B cell (primary cell): ENCODE results near the gene TMEM86A. TPM values are rescaled to one million over a fixed set of nuclear protein-coding genes. Genes with fewer than 3 reads are reported as not detected.
A peak's percentile ranks its signal among the peaks of the same experiment; 100 is the strongest.

ENCODE experiments used
- ATAC-seq: fragments of 200-7000 bp; cut with Tn5 transposase; one replicate; pipeline ENCODE4 v1.10.0; 2021; ENCODE audit warnings: low read depth, mild to moderate bottlenecking, moderate number of reproducible peaks, moderate library complexity
- CTCF ChIA-PET: fragments of 350-600 bp; sonication (Branson Sonifier 250); formaldehyde crosslinking; loops from one replicate; lab custom pipeline; 2021; ENCODE audit warnings: antibody characterized with exemption, inconsistent platforms; lab: Charles Lee
- POLR2A ChIA-PET: fragments of 350-600 bp; sonication (Branson Sonifier 250); formaldehyde crosslinking; loops from one replicate; lab custom pipeline; 2021; ENCODE audit warnings: antibody characterized with exemption; lab: Charles Lee
- DNase-seq: peaks from one replicate; pipeline ENCODE4 v3.0.0; 2013
- H2AFZ ChIP-seq: 2 replicates; pipeline ENCODE4 v1.6.1; 2012; ENCODE audit warnings: mild to moderate bottlenecking, low read depth, low read length; ENCODE audit not compliant: insufficient read depth, poor library complexity, severe bottlenecking
- H3K27ac ChIP-seq, 2 donors: 1 replicate in 1 of 2; 2 replicates in 1 of 2; pipeline ENCODE4 v1.5.1; 2012 to 2013; ENCODE audit warnings: low read length in 2 of 2, mild to moderate bottlenecking in 2 of 2, moderate library complexity in 1 of 2
- H3K27me3 ChIP-seq, 4 experiments: fragments of 200-600 bp in 1 of 4; sonication (generic) in 1 of 4; replicated peaks in 1 of 4; 1 replicate in 2 of 4; 2 replicates in 2 of 4; pipeline versions ENCODE4 v1.6.1 to v1.7.0; 2013 to 2016; ENCODE audit warnings: low read length in 3 of 4, mild to moderate bottlenecking in 2 of 4, mixed read lengths in 1 of 4, moderate library complexity in 1 of 4; ENCODE audit not compliant: insufficient read depth in 4 of 4, control insufficient read depth in 3 of 4; ENCODE audit errors: control extremely low read depth in 1 of 4
- H3K36me3 ChIP-seq, 2 experiments: replicated peaks in 1 of 2; 1 replicate in 1 of 2; 2 replicates in 1 of 2; pipeline versions ENCODE4 v1.6.1 to v1.7.1; 2013; ENCODE audit warnings: low read length in 1 of 2; ENCODE audit not compliant: insufficient read depth in 2 of 2, control insufficient read depth in 1 of 2; ENCODE audit errors: control extremely low read depth in 1 of 2, extremely low read depth in 1 of 2
- H3K4me1 ChIP-seq, 2 donors: fragments of 200-600 bp in 1 of 2; sonication (generic) in 1 of 2; 1 replicate in 1 of 2; 2 replicates in 1 of 2; pipeline versions ENCODE4 v1.5.1 to v1.6.1; 2013 to 2017; ENCODE audit warnings: low read length in 2 of 2; ENCODE audit not compliant: control insufficient read depth in 2 of 2, insufficient read depth in 2 of 2
- H3K4me2 ChIP-seq: replicated peaks from 2 replicates; pipeline ENCODE3; 2012; ENCODE audit warnings: mild to moderate bottlenecking, low read depth, low read length; ENCODE audit not compliant: poor library complexity, severe bottlenecking
- H3K4me3 ChIP-seq, 5 experiments: fragments of 200-600 bp in 1 of 5; sonication (generic) in 1 of 5; 1 replicate in 3 of 5; 2 replicates in 2 of 5; pipeline versions ENCODE4 v1.5.1 to v1.7.0; 2011 to 2016; ENCODE audit warnings: low read length in 4 of 5, mild to moderate bottlenecking in 4 of 5, low read depth in 2 of 5, control low read depth in 1 of 5, moderate library complexity in 1 of 5; ENCODE audit not compliant: insufficient read depth in 1 of 5; ENCODE audit errors: control extremely low read depth in 1 of 5, extremely low read depth in 1 of 5
- H3K79me2 ChIP-seq: fragments of 200-600 bp; sonication (generic); one replicate; pipeline ENCODE4 v1.6.0; 2016; ENCODE audit warnings: low read length; ENCODE audit not compliant: control insufficient read depth, insufficient read depth
- H3K9ac ChIP-seq: fragments of 200-600 bp; sonication (generic); 2 replicates; pipeline ENCODE4 v1.6.1; 2017; ENCODE audit warnings: mild to moderate bottlenecking, low read length, moderate library complexity
- H3K9me3 ChIP-seq, 3 donors: one replicate each; pipeline versions ENCODE4 v1.6.1 to v1.7.1; 2013; ENCODE audit warnings: low read length in 2 of 3; ENCODE audit not compliant: control insufficient read depth in 2 of 3, insufficient read depth in 1 of 3; ENCODE audit errors: control extremely low read depth in 1 of 3
- H4K20me1 ChIP-seq: 2 replicates; pipeline ENCODE4 v1.6.0; 2012; ENCODE audit warnings: mild to moderate bottlenecking, low read length; ENCODE audit not compliant: insufficient read depth, control insufficient read depth, poor library complexity, severe bottlenecking
- H3K27ac Mint-ChIP-seq: one replicate; pipeline ENCODE4 v1.8.0; 2021; ENCODE audit warnings: mixed read lengths
- H3K27me3 Mint-ChIP-seq: one replicate; pipeline ENCODE4 v1.8.0; 2021; ENCODE audit warnings: mixed read lengths
- H3K4me1 Mint-ChIP-seq: one replicate; pipeline ENCODE4 v1.8.0; 2021; ENCODE audit warnings: mixed read lengths
- H3K4me3 Mint-ChIP-seq: one replicate; pipeline ENCODE4 v1.8.0; 2021; ENCODE audit warnings: mixed read lengths
- H3K9me3 Mint-ChIP-seq: one replicate; pipeline ENCODE4 v1.8.0; 2022; ENCODE audit warnings: mixed read lengths; ENCODE audit not compliant: insufficient read depth
- EZH2 ChIP-seq: IDR thresholded peaks from 2 replicates; pipeline ENCODE4 v1.6.1; 2012; ENCODE audit warnings: borderline replicate concordance, low read depth, mild to moderate bottlenecking, moderate library complexity, low read length; ENCODE audit not compliant: insufficient read depth, poor library complexity, severe bottlenecking
- WGBS: methylation state at CpG from one replicate; pipeline ENCODE4 v1.1.5; 2013; ENCODE audit warnings: missing lambda C conversion rate; ENCODE audit not compliant: insufficient coverage; 5-methylcytosine and 5-hydroxymethylcytosine counted together
- intact Hi-C: fragments of 100-400 bp; cut with micrococcal nuclease; formaldehyde crosslinking; loops from one replicate; pipeline ENCODE4 v1.10.0; 2022
- polyA plus RNA-seq: library from polyadenylated mRNA; depleted of rRNA; stranded (reverse); fragments of >200 nt; gene quantifications from 2 replicates; pipeline ENCODE4 v1.2.3, GENCODE V29; 2012
- total RNA-seq, 2 donors: library from RNA; stranded (reverse); fragments of 120-200 nt in 1 of 2; gene quantifications; 1 replicate in 1 of 2; 2 replicates in 1 of 2; pipeline versions ENCODE4 v1.2.3 to v1.2.4, GENCODE V29; 2013 to 2022
- TF ChIP-seq, protein P1 (sequence below): fragments of 200-600 bp; IDR thresholded peaks from one replicate; pipeline ENCODE4 v1.8.0; 2022; ENCODE audit warnings: antibody characterized with exemption, mild to moderate bottlenecking

The TMEM86A gene
- total and polyA plus RNA-seq, 2 donors (not counting 1 experiment from before 2014, with no cell fraction given): 0.40 to 1.1 TPM

DNA sequence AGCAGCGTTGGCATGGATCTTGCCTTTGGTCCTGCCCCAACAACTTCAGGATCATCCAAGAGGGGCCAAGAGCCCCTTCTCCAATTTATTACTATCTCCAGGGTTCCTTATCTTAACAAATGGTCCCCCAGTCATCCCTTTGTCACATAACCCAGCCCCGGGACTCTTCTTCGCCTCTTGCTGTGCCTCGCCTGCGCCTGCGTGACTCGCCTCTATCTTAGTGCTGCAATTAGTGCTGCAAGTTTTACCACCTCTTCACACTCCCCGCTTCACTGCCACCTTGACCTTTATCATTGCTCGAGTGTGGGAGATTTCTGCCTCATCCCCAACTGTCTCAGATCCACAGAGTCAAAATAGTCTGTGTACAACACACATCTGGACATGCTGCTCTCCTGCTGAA, 31.4 kb downstream of the TMEM86A start:
- Mint-ChIP-seq H3K9me3 (no peaks in the 10 kb centered on the region), H3K4me1 (peaks cover 15% of the 10 kb centered on the region), H3K4me3 (no peak overlapping the region), H3K27me3 (peaks cover 2% of the 10 kb centered on the region), H3K27ac (no peak overlapping the region)
- H3K9me3 ChIP-seq: no peaks in the 10 kb centered on the region
- no peak overlapping the region for H3K27ac ChIP-seq
- H3K4me2 ChIP-seq: no peak overlapping the region
- no peak overlapping the region for H3K4me3 ChIP-seq
- H3K4me1 ChIP-seq: peaks cover 12 to 17% of the 10 kb centered on the region in 2 donors
- TF ChIP-seq, protein P1, sequence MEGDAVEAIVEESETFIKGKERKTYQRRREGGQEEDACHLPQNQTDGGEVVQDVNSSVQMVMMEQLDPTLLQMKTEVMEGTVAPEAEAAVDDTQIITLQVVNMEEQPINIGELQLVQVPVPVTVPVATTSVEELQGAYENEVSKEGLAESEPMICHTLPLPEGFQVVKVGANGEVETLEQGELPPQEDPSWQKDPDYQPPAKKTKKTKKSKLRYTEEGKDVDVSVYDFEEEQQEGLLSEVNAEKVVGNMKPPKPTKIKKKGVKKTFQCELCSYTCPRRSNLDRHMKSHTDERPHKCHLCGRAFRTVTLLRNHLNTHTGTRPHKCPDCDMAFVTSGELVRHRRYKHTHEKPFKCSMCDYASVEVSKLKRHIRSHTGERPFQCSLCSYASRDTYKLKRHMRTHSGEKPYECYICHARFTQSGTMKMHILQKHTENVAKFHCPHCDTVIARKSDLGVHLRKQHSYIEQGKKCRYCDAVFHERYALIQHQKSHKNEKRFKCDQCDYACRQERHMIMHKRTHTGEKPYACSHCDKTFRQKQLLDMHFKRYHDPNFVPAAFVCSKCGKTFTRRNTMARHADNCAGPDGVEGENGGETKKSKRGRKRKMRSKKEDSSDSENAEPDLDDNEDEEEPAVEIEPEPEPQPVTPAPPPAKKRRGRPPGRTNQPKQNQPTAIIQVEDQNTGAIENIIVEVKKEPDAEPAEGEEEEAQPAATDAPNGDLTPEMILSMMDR: no peak
- H3K9ac ChIP-seq: no peak overlapping the region
- H3K36me3 ChIP-seq: no peaks in the 10 kb centered on the region
- DNase-seq (no peak), ATAC-seq (no peak)
- CTCF ChIA-PET: interaction anchor here (1.1 to 7.8 kb wide), 5 partner anchors 8 to 617 kb away, joined by 3 to 92 read pairs (median 18); no protein-coding TSS in a partner anchor
- no peaks in the 10 kb centered on the region for H4K20me1 ChIP-seq
- H2AFZ ChIP-seq: no peak overlapping the region
- POLR2A ChIA-PET: no interaction called here
- peaks cover 0 to 3% (median 0%) of the 10 kb centered on the region in 4 experiments for H3K27me3 ChIP-seq
- no peaks in the 10 kb centered on the region for H3K79me2 ChIP-seq
- intact Hi-C loops: loop anchor here (5.0 kb wide), 1 partner anchor 488 kb away; no protein-coding TSS in a partner anchor
- 93% methylated on average over 9 of the region's 9 CpGs for WGBS

DNA sequence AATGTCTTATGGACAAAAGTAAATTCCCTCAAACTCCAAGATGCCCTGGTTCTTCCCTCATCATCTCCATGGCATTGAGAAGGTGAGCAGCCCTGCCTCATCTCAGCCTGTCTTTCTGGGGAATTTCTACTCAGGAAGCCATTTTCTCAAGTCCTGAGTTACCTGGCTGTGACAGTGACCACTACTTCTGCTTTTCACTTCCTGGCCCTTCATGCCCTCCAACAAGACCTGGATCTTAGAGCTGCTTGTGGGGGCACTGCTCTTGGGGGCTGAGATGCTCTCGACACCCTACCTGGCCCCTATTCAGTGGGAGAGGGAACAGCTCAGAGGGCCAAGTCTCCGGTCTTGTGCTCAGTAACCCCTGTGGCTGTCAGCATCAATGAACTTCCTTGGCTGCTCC, 32.9 kb downstream of the TMEM86A start:
- Histone ChIP-seq H3K27me3 (peaks cover 0 to 3% (median 0%) of the 10 kb centered on the region in 4 experiments), H3K9ac (no peak overlapping the region), H3K4me2 (peak overlapping the region; percentile 48), H4K20me1 (no peaks in the 10 kb centered on the region), H3K4me1 (peaks cover 12 to 17% of the 10 kb centered on the region in 2 donors), H3K27ac (peak overlapping the region in 1 of 2 donors; percentile 21), H3K9me3 (no peaks in the 10 kb centered on the region), H3K36me3 (no peaks in the 10 kb centered on the region), H3K4me3 (no peak overlapping the region), H3K79me2 (no peaks in the 10 kb centered on the region), H2AFZ (peak overlapping the region; percentile 46)
- TF ChIP-seq, protein P1: no peak
- no peak for TF ChIP-seq EZH2
- ChIA-PET POLR2A (no interaction called here), CTCF (interaction anchor here (0.7 to 7.8 kb wide), 26 partner anchors 9 to 847 kb away, joined by 3 to 92 read pairs (median 4); partner anchors contain the start of genes SAAL1 and TMEM86A)
- Mint-ChIP-seq H3K27ac (no peak overlapping the region), H3K4me1 (peaks cover 15% of the 10 kb centered on the region), H3K27me3 (peaks cover 9% of the 10 kb centered on the region), H3K9me3 (no peaks in the 10 kb centered on the region), H3K4me3 (no peak overlapping the region)
- no peak for ATAC-seq
- intact Hi-C loops: loop anchor here (5.0 kb wide), 1 partner anchor 489 kb away; no protein-coding TSS in a partner anchor
- DNase-seq: peak; percentile 54
- 80% methylated on average over 2 of the region's 2 CpGs for WGBS
